Measurements from ENCODE around the gene SPRING1.

Gene SPRING1

GRCh38 chr12:116739381-116739887, 1.6 kb upstream of the SPRING1 start:
- no peak for DNase-seq

GRCh38 chr12:116736962-116737773, 701 bp downstream of the SPRING1 start:
- DNase-seq, result no peak

GRCh38 chr12:116735951-116736599, 1.8 kb downstream of the SPRING1 start:
- no peak for DNase-seq

- no peak for DNase-seq
Measured at GRCh38 chr12:116735084-116735483, 2.8 kb downstream of the SPRING1 start.

GRCh38 chr12:116734156-116734768, 3.6 kb downstream of the SPRING1 start:
- no peak for DNase-seq

GRCh38 chr12:116731801-116732200, 6.1 kb downstream of the SPRING1 start:
- DNase-seq, result no peak

- no peak for DNase-seq
Measured at GRCh38 chr12:116727891-116728290, 10.0 kb downstream of the SPRING1 start.

- no peak for DNase-seq
Measured at GRCh38 chr12:116727261-116727660, 10.6 kb downstream of the SPRING1 start.

GRCh38 chr12:116726694-116727093, 11.2 kb downstream of the SPRING1 start:
- no peak for DNase-seq

GRCh38 chr12:116722245-116722644, 15.6 kb downstream of the SPRING1 start:
- no peak for DNase-seq

GRCh38 chr12:116719731-116720528, 17.9 kb downstream of the SPRING1 start:
- DNase-seq, result no peak

GRCh38 chr12:116718655-116719454, 19.0 kb downstream of the SPRING1 start:
- no peak for DNase-seq

GRCh38 chr12:116717466-116718437, 20.1 kb downstream of the SPRING1 start:
- DNase-seq, result no peak

GRCh38 chr12:116714175-116714574, 23.7 kb downstream of the SPRING1 start:
- no peak for DNase-seq

- no peak for DNase-seq
Measured at GRCh38 chr12:116713527-116713926, 24.3 kb downstream of the SPRING1 start.

GRCh38 chr12:116712458-116713303, 25.2 kb downstream of the SPRING1 start:
- DNase-seq, result no peak

GRCh38 chr12:116710370-116711150, 27.3 kb downstream of the SPRING1 start:
- no peak for DNase-seq

GRCh38 chr12:116709768-116710167, 28.1 kb downstream of the SPRING1 start:
- no peak for DNase-seq
